NCI-H1930 (cell line): Measurements from ENCODE around the gene STX18.
"Not testable (repeated sequence)": the region's sequence is repeated elsewhere in the genome, so short reads cannot be mapped to it uniquely, and the experiment has no call there.

Experiments used
- DNase-seq, 2 experiments: peaks; one replicate each; lab custom pipeline; 2025; lab: John Stamatoyannopoulos, UW

Gene STX18

GRCh38 chr4:4554234-4554633, 12.4 kb upstream of the STX18 start:
- DNase-seq = no peak

GRCh38 chr4:4552042-4552441, 10.2 kb upstream of the STX18 start:
- DNase-seq = not testable (repeated sequence)

- not testable (repeated sequence) for DNase-seq
These were observed 8.3 kb upstream of the STX18 start for GRCh38 chr4:4550161-4550560.

GRCh38 chr4:4549534-4549933, 7.7 kb upstream of the STX18 start:
- DNase-seq = no peak

- no peak for DNase-seq
These were observed 1.1 kb upstream of the STX18 start for GRCh38 chr4:4542774-4543485.

- no peak for DNase-seq
These were observed 712 bp downstream of the STX18 start for GRCh38 chr4:4541040-4541631.

GRCh38 chr4:4539481-4539880, 2.4 kb downstream of the STX18 start:
- no peak for DNase-seq

- DNase-seq = no peak
These were observed 6.3 kb downstream of the STX18 start for GRCh38 chr4:4535590-4535989.

- DNase-seq = no peak
These were observed 7.2 kb downstream of the STX18 start for GRCh38 chr4:4534515-4535145.

GRCh38 chr4:4533461-4534169, 8.2 kb downstream of the STX18 start:
- DNase-seq = no peak

- DNase-seq = no peak
These were observed 9.3 kb downstream of the STX18 start for GRCh38 chr4:4532371-4533154.

- no peak for DNase-seq
These were observed 12.5 kb downstream of the STX18 start for GRCh38 chr4:4529392-4529791.

- no peak for DNase-seq
These were observed 15.4 kb downstream of the STX18 start for GRCh38 chr4:4526401-4526800.

- no peak for DNase-seq
These were observed 17.5 kb downstream of the STX18 start for GRCh38 chr4:4524364-4524763.

GRCh38 chr4:4521731-4522130, 20.1 kb downstream of the STX18 start:
- DNase-seq = no peak

- DNase-seq = no peak
These were observed 20.7 kb downstream of the STX18 start for GRCh38 chr4:4521136-4521535.

- no peak for DNase-seq
These were observed 22.5 kb downstream of the STX18 start for GRCh38 chr4:4519297-4519894.

GRCh38 chr4:4518747-4519146, 23.1 kb downstream of the STX18 start:
- DNase-seq = no peak

GRCh38 chr4:4514786-4515185, 27.1 kb downstream of the STX18 start:
- no peak for DNase-seq

- no peak for DNase-seq
These were observed 29.6 kb downstream of the STX18 start for GRCh38 chr4:4512282-4512681.

GRCh38 chr4:4510641-4511040, 31.2 kb downstream of the STX18 start:
- not testable (repeated sequence) for DNase-seq

- no peak for DNase-seq
These were observed 32.3 kb downstream of the STX18 start for GRCh38 chr4:4509521-4509920.
